WERI-Rb-1 (cell line): ENCODE measurements around the gene RPTOR.

Experiments
- DNase-seq: peaks from one replicate; pipeline ENCODE4 v3.0.0-alpha.2; 2020
- H3K27ac ChIP-seq: fragments of 250-450 bp; sonication (Bioruptor Pico); 2 replicates; pipeline ENCODE4 v1.5.1; 2020; ENCODE audit warnings: mild to moderate bottlenecking, moderate library complexity
- H3K27me3 ChIP-seq: fragments of 250-450 bp; sonication (Bioruptor Pico); 2 replicates; pipeline ENCODE4 v1.5.1; 2021; ENCODE audit warnings: mild to moderate bottlenecking, low read depth, moderate library complexity; ENCODE audit not compliant: insufficient read depth, severe bottlenecking
- H3K36me3 ChIP-seq: fragments of 250-450 bp; sonication (Bioruptor Pico); 2 replicates; pipeline ENCODE4 v1.5.1; 2020; ENCODE audit warnings: mild to moderate bottlenecking, moderate library complexity
- H3K4me3 ChIP-seq: 2 replicates; pipeline ENCODE4 v1.5.1; 2011; ENCODE audit warnings: low read depth, mild to moderate bottlenecking, control low read depth, low read length
- H3K9me3 ChIP-seq: fragments of 250-450 bp; sonication (Bioruptor Pico); 2 replicates; pipeline ENCODE4 v1.5.1; 2021; ENCODE audit warnings: mild to moderate bottlenecking, moderate library complexity; ENCODE audit not compliant: severe bottlenecking
- CTCF ChIP-seq: IDR thresholded peaks from 2 replicates; pipeline ENCODE4 v1.5.1; 2011; ENCODE audit warnings: low read depth, mild to moderate bottlenecking, control low read depth, inconsistent platforms, low read length

The RPTOR gene

DNA sequence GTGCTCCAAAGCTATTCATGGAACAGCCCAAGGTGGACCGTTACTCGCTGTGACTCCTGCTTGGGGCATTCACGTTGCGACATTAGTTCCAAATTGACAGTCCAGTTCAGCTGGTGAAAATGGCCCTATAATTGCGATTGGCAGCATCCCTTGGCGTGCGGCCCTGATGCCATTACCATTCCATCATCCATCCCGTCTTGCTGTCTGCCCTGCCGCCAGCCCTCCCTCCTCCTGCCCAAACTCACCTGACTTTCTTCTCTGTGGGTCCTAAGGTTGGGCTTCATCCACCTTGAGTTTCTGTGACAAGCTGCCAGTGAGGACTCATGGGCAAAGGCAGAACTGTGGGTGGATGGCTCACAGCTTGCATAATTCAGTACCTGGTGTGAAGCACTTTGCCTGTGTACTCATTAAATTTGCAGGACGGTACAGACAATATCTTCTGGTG is 104.6 kb downstream of the RPTOR start:
- Histone ChIP-seq H3K36me3 (peaks cover 5% of the 10 kb centered on the region; the same call in 1 of the 2 replicates), H3K9me3 (no peaks in the 10 kb centered on the region), H3K27me3 (no peaks in the 10 kb centered on the region), H3K4me3 (no peak overlapping the region), H3K27ac (peak overlapping the region; percentile 49)
- no peak for TF ChIP-seq CTCF
- DNase-seq, result no peak

GRCh38 chr17:80649672-80650330 is 105.2 kb downstream of the RPTOR start:
- peak; percentile 99 for TF ChIP-seq CTCF
- Histone ChIP-seq H3K27me3 (no peaks in the 10 kb centered on the region), H3K36me3 (peaks cover 5% of the 10 kb centered on the region; the same call in 1 of the 2 replicates), H3K9me3 (no peaks in the 10 kb centered on the region), H3K27ac (peak overlapping the region; percentile 49), H3K4me3 (no peak overlapping the region)
- peak; percentile 95 for DNase-seq

- H3K36me3 ChIP-seq, result peaks cover 5% of the 10 kb centered on the region; the same call in 1 of the 2 replicates
- no peaks in the 10 kb centered on the region for H3K27me3 ChIP-seq
- H3K9me3 ChIP-seq, result no peaks in the 10 kb centered on the region
- TF ChIP-seq CTCF, result no peak
- no peak for DNase-seq
- H3K4me3 ChIP-seq, result no peak overlapping the region
- H3K27ac ChIP-seq, result peak overlapping the region; percentile 49
Measured at GRCh38 chr17:80650331-80650672, 105.7 kb downstream of the RPTOR start.

GRCh38 chr17:80650751-80651518 is 106.3 kb downstream of the RPTOR start:
- Histone ChIP-seq H3K4me3 (no peak overlapping the region), H3K36me3 (peaks cover 5% of the 10 kb centered on the region; the same call in 1 of the 2 replicates), H3K27ac (no peak overlapping the region), H3K27me3 (no peaks in the 10 kb centered on the region), H3K9me3 (no peaks in the 10 kb centered on the region)
- DNase-seq, result peak; percentile 84
- TF ChIP-seq CTCF, result no peak

GRCh38 chr17:80652756-80653330 is 108.2 kb downstream of the RPTOR start:
- H3K36me3 ChIP-seq, result peaks cover 5% of the 10 kb centered on the region; the same call in 1 of the 2 replicates
- DNase-seq, result no peak
- H3K27ac ChIP-seq, result no peak overlapping the region
- H3K27me3 ChIP-seq, result no peaks in the 10 kb centered on the region
- no peak for TF ChIP-seq CTCF
- peaks cover under 1% of the 10 kb centered on the region for H3K9me3 ChIP-seq
- H3K4me3 ChIP-seq, result no peak overlapping the region
